Uterus (tissue), 2 donors: ENCODE data around the gene SOCS1.

Source experiments
- CTCF ChIP-seq, 4 experiments: fragments of 200-600 bp in 2 of 4; fragments of 450-650 bp in 2 of 4; sonication (generic) in 2 of 4; IDR thresholded peaks; one replicate each; pipeline ENCODE4 v1.5.1; 2016 to 2019; ENCODE audit warnings: antibody characterized with exemption in 4 of 4, mild to moderate bottlenecking in 2 of 4, moderate library complexity in 1 of 4
- POLR2A ChIP-seq, 2 donors: fragments of 450-650 bp; IDR thresholded peaks; one replicate each; pipeline ENCODE4 v1.6.1; 2016; ENCODE audit warnings: antibody characterized with exemption in 2 of 2, mild to moderate bottlenecking in 1 of 2, moderate library complexity in 1 of 2

GRCh38 chr16:11245988-11246387 lies 10.0 kb downstream of the SOCS1 start:
- TF ChIP-seq POLR2A (IDR thresholded peaks at IDR 0.05) = no peak
- no peak for TF ChIP-seq CTCF (IDR thresholded peaks at IDR 0.05)
